NCI-H2081 (cell line): ENCODE data around the gene RBM43.
"Not testable (repeated sequence)": the region's sequence is repeated elsewhere in the genome, so short reads cannot be mapped to it uniquely, and the experiment has no call there.

ENCODE experiments used
- DNase-seq, 2 experiments: peaks; one replicate each; lab custom pipeline; 2025; lab: John Stamatoyannopoulos, UW

The RBM43 gene

GRCh38 chr2:151261231-151261976, at the start of gene RBM43:
Gene RBM43, minus strand, starts transcription at chr2:151261863. Its CDS starts 136 bp downstream, at chr2:151261727.
- peak; percentile 51 to 68 for DNase-seq

GRCh38 chr2:151310313-151310712, 48.6 kb upstream of the RBM43 start:
- DNase-seq = not testable (repeated sequence)

GRCh38 chr2:151306621-151307020, 45.0 kb upstream of the RBM43 start:
- DNase-seq = no peak

DNA sequence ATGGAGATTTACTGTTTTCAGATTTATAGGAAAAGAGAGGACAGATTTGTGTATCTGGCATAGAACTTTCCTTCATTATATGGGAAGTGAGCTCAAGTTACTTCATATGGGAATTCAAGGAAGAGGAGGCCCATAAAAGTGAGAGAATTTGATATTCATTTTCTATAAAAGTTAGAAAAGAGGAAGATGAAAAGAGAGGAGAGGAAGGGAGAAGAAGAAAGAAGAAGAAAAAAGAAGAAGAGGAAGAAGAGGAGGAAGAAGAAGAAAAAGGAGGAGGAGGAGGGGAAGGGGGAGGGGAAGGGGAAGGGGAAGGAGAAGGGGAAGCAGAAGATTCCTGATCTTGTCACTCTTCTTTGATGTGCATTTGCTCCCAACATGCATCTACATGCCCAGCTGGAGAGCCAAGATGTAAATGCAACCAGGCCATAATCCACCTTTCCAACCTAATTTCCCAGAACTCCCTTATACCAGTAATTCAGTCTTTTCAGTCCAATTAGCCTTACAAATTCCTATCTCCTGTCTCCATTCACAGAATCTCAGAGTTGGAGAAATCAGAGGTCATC, 43.5 kb upstream of the RBM43 start:
- no peak for DNase-seq

- no peak for DNase-seq
These were observed 41.2 kb upstream of the RBM43 start for GRCh38 chr2:151302879-151303278.

GRCh38 chr2:151302404-151302803, 40.7 kb upstream of the RBM43 start:
- no peak for DNase-seq

DNA sequence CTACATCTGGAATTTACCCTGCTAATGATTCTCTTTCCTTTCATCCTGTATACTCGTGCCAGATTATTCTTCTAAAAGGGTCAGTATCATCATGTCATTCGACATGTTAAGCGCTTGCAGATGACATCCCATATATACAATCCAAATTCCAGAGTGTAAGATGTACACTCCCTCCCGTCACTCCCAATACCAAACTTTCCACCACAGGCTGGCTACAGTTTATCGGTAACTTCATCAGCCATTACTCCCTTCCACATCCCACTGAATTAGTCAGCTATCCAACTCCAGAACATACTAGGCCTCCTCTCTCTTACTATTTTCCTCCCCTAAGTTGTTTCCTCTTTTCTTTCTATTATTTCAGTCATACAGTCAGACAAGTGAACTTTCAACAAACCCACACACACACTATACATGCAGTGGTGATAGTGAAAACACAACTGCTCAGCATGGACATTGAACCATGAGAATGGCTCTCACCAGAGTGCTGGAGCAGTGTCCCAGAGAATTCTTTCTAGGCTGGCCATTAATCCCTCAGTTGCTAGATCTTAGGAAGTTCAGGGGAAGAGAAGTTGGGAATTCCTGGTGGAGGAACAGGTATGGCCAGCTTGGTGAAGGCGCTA, 38.4 kb upstream of the RBM43 start:
- no peak for DNase-seq

DNA sequence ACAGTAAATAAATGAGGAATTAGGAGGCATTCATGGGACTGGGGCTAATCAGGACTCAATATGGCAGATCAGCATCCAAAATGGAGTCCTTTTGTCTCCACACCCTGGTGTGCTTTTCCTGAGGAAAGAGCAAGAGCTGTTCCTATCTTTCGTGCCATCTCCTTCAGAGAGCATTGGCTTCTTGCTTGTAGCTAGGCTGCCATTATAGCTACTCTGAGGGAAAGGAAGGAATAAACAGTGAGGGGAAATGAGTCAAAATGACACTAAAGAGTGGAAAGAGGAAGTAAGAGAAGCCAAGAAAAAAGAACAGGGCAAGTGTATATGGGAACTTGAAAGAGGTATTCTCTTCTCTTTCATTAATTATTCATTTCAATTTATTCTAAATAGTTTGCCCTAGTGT, 36.2 kb upstream of the RBM43 start:
- no peak for DNase-seq

- not testable (repeated sequence) for DNase-seq
These were observed 34.3 kb upstream of the RBM43 start for GRCh38 chr2:151295926-151296325.

- DNase-seq = no peak
These were observed 30.9 kb upstream of the RBM43 start for GRCh38 chr2:151292546-151292945.

DNA sequence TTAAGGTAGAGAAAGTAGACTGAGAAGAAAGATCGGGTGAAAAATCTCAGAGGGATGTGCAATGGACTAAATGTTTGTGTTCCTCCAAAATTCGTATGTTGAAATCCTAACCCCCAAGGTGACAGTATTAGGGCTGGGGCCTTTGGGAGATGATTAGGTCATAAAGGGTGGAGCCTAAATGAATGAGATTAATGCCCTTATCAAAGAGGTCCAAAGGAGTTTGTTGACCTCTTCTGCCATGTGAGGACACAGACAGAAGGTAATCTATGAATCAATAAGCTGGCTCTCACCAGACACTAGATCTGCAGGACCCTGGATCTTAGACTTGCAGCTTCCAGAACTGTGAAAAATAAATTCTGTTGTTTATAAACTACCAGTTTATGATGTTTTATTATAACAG, 30.5 kb upstream of the RBM43 start:
- no peak for DNase-seq

- no peak for DNase-seq
These were observed 29.6 kb upstream of the RBM43 start for GRCh38 chr2:151291224-151291623.

DNA sequence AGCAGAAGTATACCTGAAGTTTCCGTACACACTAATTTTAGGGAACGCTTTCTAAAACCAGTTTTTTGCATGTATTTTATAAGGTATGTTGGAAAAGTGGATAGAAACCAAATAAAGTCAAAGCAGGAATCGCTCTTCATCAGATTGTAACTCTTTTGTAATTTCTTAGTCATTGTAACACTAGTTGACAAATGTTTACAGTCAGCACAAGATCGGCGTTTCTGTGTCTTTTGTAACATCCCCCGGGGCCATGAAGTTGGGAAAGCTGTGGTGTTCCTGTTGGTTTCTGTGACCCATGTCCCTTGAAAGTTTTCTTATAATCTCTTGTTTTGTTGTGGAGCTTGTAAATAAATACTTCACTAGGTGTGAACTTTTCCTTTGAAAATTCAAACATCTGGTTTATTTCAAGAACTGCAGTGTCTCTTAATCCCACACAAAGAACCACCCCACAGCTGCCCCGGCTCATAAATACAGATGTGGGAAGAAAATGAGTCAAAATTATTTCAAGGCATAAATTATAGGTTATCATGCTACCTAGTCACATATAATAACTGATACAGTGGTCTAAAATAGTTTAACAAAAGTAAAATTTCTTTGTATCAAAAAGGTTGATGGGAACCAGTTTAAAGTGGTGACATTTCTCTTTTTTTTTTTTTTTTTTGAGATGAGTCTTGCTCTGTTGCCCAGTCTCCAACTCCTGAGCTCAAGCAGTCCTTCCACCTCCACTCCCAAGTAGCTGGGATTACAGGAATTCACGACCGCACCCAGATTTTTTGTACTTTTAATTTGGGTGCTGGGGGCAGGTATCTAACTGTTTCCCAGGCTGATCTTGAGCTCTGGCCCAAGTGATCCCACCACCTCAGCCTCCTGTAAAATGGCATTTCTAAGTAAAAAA, 28.6 kb upstream of the RBM43 start:
- no peak for DNase-seq

- DNase-seq = no peak
These were observed 26.0 kb upstream of the RBM43 start for GRCh38 chr2:151287513-151288250.

- no peak for DNase-seq
These were observed 20.7 kb upstream of the RBM43 start for GRCh38 chr2:151282401-151282800.

DNA sequence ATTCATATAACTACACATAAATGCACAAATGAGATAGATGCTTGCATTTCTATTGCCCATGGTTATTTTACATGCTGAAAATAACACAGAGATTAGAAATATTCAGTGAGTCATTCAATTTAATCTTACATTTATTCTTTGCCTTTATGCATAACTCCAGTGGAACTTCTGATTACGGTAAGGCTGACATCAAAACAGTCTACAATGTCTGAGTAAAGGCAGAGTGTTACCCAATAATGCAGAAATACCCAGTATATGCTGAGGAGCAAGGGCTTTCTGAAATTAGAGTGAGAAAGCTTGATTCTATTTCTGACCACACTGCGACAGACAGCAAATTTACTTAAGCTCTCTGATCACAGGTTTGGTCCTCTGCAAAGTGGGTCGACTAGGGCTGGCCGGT, 18.6 kb upstream of the RBM43 start:
- DNase-seq = no peak

- no peak for DNase-seq
These were observed 16.8 kb upstream of the RBM43 start for GRCh38 chr2:151278487-151278886.

- DNase-seq = no peak
These were observed 15.4 kb upstream of the RBM43 start for GRCh38 chr2:151277067-151277466.

GRCh38 chr2:151275291-151275690, 13.6 kb upstream of the RBM43 start:
- no peak for DNase-seq

DNA sequence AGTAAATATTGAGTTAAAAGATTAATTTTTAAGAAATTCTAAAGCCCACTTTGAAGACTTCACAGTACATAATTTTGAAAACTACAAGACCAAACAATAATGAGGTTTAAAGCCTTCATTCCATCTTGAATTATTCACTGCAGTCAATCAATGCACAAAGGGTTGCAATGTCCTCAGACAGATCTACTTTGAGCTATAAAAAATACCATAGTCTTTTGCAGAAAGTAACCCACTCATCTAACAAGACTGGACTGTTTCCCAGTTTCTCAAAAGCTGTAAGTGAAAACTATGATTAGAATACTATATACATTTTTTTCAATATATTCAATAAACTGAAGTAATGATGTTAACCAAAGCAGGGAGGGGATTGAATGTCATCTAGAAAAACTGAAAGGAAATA, 10.2 kb upstream of the RBM43 start:
- DNase-seq = no peak

DNA sequence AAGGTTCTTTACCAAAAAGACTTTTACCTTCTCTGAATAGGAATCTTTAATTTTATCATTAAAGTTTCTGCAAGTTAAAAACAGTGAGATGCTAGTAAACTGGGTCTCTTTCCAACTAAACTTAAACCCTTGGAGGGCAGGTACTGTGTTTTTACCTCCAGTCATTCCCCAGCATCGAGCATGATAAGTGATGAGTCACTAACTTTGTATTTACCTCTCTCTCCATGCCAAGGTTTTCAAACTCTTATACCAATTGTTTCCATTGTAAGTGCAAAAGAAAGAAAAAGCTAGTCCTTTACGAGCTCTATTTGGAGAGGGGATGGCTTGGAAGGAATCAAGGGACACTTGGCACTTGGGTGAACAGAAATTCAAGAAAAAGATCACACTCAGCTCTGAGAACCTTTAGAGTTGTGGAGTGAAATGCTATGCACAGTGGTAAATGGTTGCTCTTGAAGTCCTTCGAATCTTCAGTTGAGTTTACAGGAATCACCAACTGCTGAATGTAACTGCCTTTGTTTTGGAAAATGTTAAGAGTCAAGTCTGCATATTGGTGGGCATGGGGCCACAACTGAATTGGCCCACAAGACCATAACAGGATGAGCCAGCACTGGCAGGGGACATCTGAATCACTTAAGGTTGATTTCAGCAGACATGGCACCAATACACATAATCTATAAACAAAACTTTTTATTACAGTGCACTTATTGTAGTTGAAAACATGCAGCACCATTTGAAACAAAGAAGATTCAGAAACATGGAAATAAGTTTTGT, 8.3 kb upstream of the RBM43 start:
- DNase-seq = no peak
